Breast epithelium (tissue), 3 donors: ENCODE data around the gene FBXO33.

Experiments used
- POLR2A ChIP-seq: fragments of 450-650 bp; IDR thresholded peaks from one replicate; pipeline ENCODE4 v1.6.1; 2016; ENCODE audit warnings: antibody characterized with exemption, mild to moderate bottlenecking, moderate library complexity
- TF ChIP-seq, protein P1 (sequence below), 3 donors: fragments of 450-650 bp; IDR thresholded peaks; one replicate each; pipeline ENCODE4 v1.5.1; 2016 to 2017; ENCODE audit warnings: antibody characterized with exemption in 3 of 3, mild to moderate bottlenecking in 3 of 3, moderate library complexity in 3 of 3

DNA sequence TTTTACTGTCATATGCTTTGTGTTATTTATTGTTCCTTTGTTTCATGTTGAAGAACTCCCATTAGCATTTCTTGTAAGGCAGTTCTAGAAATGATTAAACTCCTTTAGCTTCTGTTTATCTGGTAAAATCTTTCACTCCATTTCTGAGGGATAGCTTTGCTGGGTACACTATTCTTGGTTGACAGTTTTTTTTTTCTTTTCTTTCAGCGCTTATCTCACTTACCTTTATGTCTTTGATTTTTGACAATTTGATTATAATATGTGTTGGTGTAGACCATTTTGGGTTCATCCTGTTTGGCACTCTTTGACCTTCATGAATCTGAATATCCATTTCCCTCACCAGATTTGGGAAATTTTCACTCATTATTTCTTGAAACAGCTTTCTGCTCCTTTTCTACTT lies 16.2 kb downstream of the FBXO33 start:
- no peak for TF ChIP-seq POLR2A
- TF ChIP-seq, protein P1, sequence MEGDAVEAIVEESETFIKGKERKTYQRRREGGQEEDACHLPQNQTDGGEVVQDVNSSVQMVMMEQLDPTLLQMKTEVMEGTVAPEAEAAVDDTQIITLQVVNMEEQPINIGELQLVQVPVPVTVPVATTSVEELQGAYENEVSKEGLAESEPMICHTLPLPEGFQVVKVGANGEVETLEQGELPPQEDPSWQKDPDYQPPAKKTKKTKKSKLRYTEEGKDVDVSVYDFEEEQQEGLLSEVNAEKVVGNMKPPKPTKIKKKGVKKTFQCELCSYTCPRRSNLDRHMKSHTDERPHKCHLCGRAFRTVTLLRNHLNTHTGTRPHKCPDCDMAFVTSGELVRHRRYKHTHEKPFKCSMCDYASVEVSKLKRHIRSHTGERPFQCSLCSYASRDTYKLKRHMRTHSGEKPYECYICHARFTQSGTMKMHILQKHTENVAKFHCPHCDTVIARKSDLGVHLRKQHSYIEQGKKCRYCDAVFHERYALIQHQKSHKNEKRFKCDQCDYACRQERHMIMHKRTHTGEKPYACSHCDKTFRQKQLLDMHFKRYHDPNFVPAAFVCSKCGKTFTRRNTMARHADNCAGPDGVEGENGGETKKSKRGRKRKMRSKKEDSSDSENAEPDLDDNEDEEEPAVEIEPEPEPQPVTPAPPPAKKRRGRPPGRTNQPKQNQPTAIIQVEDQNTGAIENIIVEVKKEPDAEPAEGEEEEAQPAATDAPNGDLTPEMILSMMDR (IDR thresholded peaks at IDR 0.05), result no peak
